SW480 (cell line): ENCODE measurements around the gene IFITM2.
"Not testable (repeated sequence)": the region's sequence is repeated elsewhere in the genome, so short reads cannot be mapped to it uniquely, and the experiment has no call there.

Source experiments
- DNase-seq: peaks from one replicate; pipeline ENCODE4 v3.0.0-alpha.2; 2016; ENCODE audit warnings: low spot score

IFITM2 gene

GRCh38 chr11:308740-309665 lies 1.4 kb downstream of the IFITM2 start:
- peak; percentile 92 for DNase-seq

GRCh38 chr11:309979-310572 lies 2.5 kb downstream of the IFITM2 start:
- not testable (repeated sequence) for DNase-seq

- DNase-seq: not testable (repeated sequence)
These were observed 3.6 kb downstream of the IFITM2 start for GRCh38 chr11:311013-311748.

GRCh38 chr11:312092-312816 lies 4.6 kb downstream of the IFITM2 start:
- DNase-seq: no peak

- DNase-seq: no peak
These were observed 5.7 kb downstream of the IFITM2 start for GRCh38 chr11:313304-313786.

- no peak for DNase-seq
These were observed 6.4 kb downstream of the IFITM2 start, which contains the start of gene IFITM1 for GRCh38 chr11:313787-314553. Gene IFITM1, plus strand, starts transcription at chr11:314040. Its CDS starts 131 bp downstream, at chr11:314171.

- not testable (repeated sequence) for DNase-seq
These were observed 6.9 kb downstream of the IFITM2 start for GRCh38 chr11:314554-314875.

GRCh38 chr11:315051-315481 lies 7.5 kb downstream of the IFITM2 start:
- DNase-seq: no peak

- DNase-seq: no peak
These were observed 7.9 kb downstream of the IFITM2 start for GRCh38 chr11:315516-315994.

- no peak for DNase-seq
These were observed 8.6 kb downstream of the IFITM2 start for GRCh38 chr11:316031-316701.

- DNase-seq: no peak
These were observed 9.3 kb downstream of the IFITM2 start for GRCh38 chr11:316891-317301.

- DNase-seq: not testable (repeated sequence)
These were observed 10.2 kb downstream of the IFITM2 start for GRCh38 chr11:317668-318404.

- not testable (repeated sequence) for DNase-seq
These were observed 10.9 kb downstream of the IFITM2 start for GRCh38 chr11:318405-319120.

- DNase-seq: not testable (repeated sequence)
These were observed 11.7 kb downstream of the IFITM2 start for GRCh38 chr11:319121-319887.

GRCh38 chr11:319888-320273 lies 12.3 kb downstream of the IFITM2 start:
- not testable (repeated sequence) for DNase-seq

GRCh38 chr11:324156-324555 lies 16.5 kb downstream of the IFITM2 start:
- no peak for DNase-seq

- not testable (repeated sequence) for DNase-seq
These were observed 17.2 kb downstream of the IFITM2 start for GRCh38 chr11:324593-325517.
